Panc1 (cell line): ENCODE data around the gene SH2D5. TPM values are rescaled to one million over a fixed set of nuclear protein-coding genes. Genes with fewer than 3 reads are reported as not detected.

ENCODE experiments used
- ATAC-seq: fragments of 200-7000 bp; cut with Tn5 transposase; 2 replicates; pipeline ENCODE4 v1.9.1; 2020; ENCODE audit warnings: mild to moderate bottlenecking, moderate library complexity
- BruUV-seq: library from RNA; stranded (reverse); fragments of 400-500 nt; replicated peaks from 2 replicates; lab custom pipeline; 2021; lab: Mats Ljungman, UMichigan
- CTCF ChIA-PET: fragments of 300-600 bp; sonication (Branson Sonifier 250); formaldehyde crosslinking; loops from one replicate; lab custom pipeline; 2022; ENCODE audit warnings: antibody characterized with exemption; lab: Charles Lee
- POLR2A ChIA-PET: fragments of 300-600 bp; sonication (Branson Sonifier 250); formaldehyde crosslinking; loops from one replicate; lab custom pipeline; 2022; ENCODE audit warnings: antibody characterized with exemption; lab: Charles Lee
- DNase-seq: peaks from one replicate; pipeline ENCODE4 v3.0.0-alpha.2; 2010; ENCODE audit warnings: low read depth, low spot score
- H3K27ac ChIP-seq: 2 replicates; pipeline ENCODE4 v1.5.1; 2011; ENCODE audit warnings: mild to moderate bottlenecking, low read length, inconsistent platforms
- H3K27me3 ChIP-seq: fragments of 200-500 bp; sonication (Bioruptor generic); 2 replicates; pipeline ENCODE4 v1.6.0; 2014; ENCODE audit warnings: low read length, inconsistent platforms; ENCODE audit not compliant: control insufficient read depth, insufficient read depth
- H3K36me3 ChIP-seq: fragments of 200-500 bp; sonication (Bioruptor generic); 2 replicates; pipeline ENCODE4 v1.5.1; 2014; ENCODE audit warnings: inconsistent platforms, mild to moderate bottlenecking, low read length, moderate library complexity; ENCODE audit not compliant: control insufficient read depth, insufficient read depth
- H3K4me1 ChIP-seq: 2 replicates; pipeline ENCODE4 v1.5.1; 2011; ENCODE audit warnings: inconsistent platforms, mild to moderate bottlenecking, low read length, moderate library complexity; ENCODE audit not compliant: control insufficient read depth, insufficient read depth
- H3K4me3 ChIP-seq, 2 experiments: 2 replicates each; pipeline ENCODE4 v1.5.1; 2011 to 2012; ENCODE audit warnings: low read depth in 2 of 2, low read length in 2 of 2, mild to moderate bottlenecking in 2 of 2, inconsistent platforms in 1 of 2, moderate library complexity in 1 of 2
- H3K9me3 ChIP-seq: fragments of 200-500 bp; sonication (Bioruptor generic); 2 replicates; pipeline ENCODE4 v1.5.1; 2014; ENCODE audit warnings: low read depth, mild to moderate bottlenecking, inconsistent platforms, low read length, moderate library complexity; ENCODE audit not compliant: control insufficient read depth, insufficient read depth
- POLR2AphosphoS5 ChIP-seq: IDR thresholded peaks from 2 replicates; pipeline ENCODE4 v1.6.1; 2012; ENCODE audit warnings: mild to moderate bottlenecking, low read depth, low read length, moderate library complexity
- SIN3A ChIP-seq: IDR thresholded peaks from 2 replicates; pipeline ENCODE4 v1.6.1; 2012; ENCODE audit warnings: low read depth, mild to moderate bottlenecking, low read length, moderate library complexity, borderline replicate concordance; ENCODE audit not compliant: insufficient read depth
- TCF7L2 ChIP-seq: IDR thresholded peaks from 2 replicates; pipeline ENCODE4 v1.6.1; 2011; ENCODE audit warnings: mild to moderate bottlenecking, low read depth, low read length, inconsistent platforms
- in situ Hi-C: cut with HindIII; loops from 2 replicates; pipeline ENCODE4 v1.10.0; 2016; ENCODE audit warnings: low sequenced_read_pairs, low pct_unique_long_range_greater_than_20kb
- intact Hi-C: fragments of 100-400 bp; cut with micrococcal nuclease; formaldehyde crosslinking; loops from one replicate; pipeline ENCODE4 v1.10.0; 2022; ENCODE audit not compliant: unreplicated experiment
- total RNA-seq: library from RNA; stranded (reverse); gene quantifications from one replicate; pipeline ENCODE4 v1.2.1, GENCODE V29; 2021; ENCODE audit not compliant: unreplicated experiment
- TF ChIP-seq, protein P1 (sequence below), 2 experiments: IDR thresholded peaks; 2 replicates each; pipeline ENCODE4 v1.6.1; 2011 to 2012; ENCODE audit warnings: low read depth in 2 of 2, control low read depth in 1 of 2, low read length in 1 of 2, mild to moderate bottlenecking in 1 of 2, moderate library complexity in 1 of 2; ENCODE audit not compliant: insufficient read depth in 1 of 2
- TF ChIP-seq, protein P2 (sequence below): fragments of 450-650 bp; IDR thresholded peaks from 2 replicates; pipeline ENCODE4 v1.5.1; 2017; ENCODE audit warnings: mild to moderate bottlenecking

Gene SH2D5
- total RNA-seq, 1 experiment from 2014 or later, result 23.3 TPM

DNA sequence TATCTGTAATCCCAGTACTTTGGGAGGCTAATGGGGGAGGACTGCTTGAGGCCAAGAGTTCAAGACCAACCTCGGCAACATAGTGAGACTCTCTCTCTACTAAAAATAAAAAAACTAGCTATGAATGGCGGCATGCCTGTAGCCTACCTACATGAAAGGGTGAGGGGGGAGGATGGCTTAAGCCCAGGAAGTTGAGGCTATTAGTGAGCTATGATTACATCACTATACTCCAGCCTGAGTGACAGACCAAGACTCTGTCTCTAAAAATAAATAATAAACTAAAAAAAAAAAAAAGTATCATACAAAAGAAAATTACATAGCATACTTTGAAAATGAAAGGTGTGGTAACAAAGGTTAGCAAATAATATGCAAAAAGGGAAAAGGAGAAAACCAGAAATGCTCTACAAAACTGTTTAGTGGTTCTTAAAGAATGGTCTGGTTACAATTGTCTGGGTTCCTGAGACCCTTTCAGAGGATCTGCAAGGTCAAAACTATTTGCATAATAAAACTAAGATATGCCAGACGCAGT, 19.0 kb upstream of the SH2D5 start:
- in situ Hi-C loops (no loop called here), intact Hi-C loops (no loop called here)
- no TSS peak for BruUV-seq
- no peaks in the 10 kb centered on the region for H3K27me3 ChIP-seq
- H3K4me3 ChIP-seq, result no peak overlapping the region
- TF ChIP-seq, protein P1, sequence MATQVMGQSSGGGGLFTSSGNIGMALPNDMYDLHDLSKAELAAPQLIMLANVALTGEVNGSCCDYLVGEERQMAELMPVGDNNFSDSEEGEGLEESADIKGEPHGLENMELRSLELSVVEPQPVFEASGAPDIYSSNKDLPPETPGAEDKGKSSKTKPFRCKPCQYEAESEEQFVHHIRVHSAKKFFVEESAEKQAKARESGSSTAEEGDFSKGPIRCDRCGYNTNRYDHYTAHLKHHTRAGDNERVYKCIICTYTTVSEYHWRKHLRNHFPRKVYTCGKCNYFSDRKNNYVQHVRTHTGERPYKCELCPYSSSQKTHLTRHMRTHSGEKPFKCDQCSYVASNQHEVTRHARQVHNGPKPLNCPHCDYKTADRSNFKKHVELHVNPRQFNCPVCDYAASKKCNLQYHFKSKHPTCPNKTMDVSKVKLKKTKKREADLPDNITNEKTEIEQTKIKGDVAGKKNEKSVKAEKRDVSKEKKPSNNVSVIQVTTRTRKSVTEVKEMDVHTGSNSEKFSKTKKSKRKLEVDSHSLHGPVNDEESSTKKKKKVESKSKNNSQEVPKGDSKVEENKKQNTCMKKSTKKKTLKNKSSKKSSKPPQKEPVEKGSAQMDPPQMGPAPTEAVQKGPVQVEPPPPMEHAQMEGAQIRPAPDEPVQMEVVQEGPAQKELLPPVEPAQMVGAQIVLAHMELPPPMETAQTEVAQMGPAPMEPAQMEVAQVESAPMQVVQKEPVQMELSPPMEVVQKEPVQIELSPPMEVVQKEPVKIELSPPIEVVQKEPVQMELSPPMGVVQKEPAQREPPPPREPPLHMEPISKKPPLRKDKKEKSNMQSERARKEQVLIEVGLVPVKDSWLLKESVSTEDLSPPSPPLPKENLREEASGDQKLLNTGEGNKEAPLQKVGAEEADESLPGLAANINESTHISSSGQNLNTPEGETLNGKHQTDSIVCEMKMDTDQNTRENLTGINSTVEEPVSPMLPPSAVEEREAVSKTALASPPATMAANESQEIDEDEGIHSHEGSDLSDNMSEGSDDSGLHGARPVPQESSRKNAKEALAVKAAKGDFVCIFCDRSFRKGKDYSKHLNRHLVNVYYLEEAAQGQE (IDR thresholded peaks at IDR 0.05; ENCODE audit: insufficient read depth in 1 of 2, low read depth in 2 of 2, low read length in 1 of 2), result no peak
- TF ChIP-seq SIN3A (no peak), POLR2AphosphoS5 (no peak), TCF7L2 (no peak)
- TF ChIP-seq, protein P2, sequence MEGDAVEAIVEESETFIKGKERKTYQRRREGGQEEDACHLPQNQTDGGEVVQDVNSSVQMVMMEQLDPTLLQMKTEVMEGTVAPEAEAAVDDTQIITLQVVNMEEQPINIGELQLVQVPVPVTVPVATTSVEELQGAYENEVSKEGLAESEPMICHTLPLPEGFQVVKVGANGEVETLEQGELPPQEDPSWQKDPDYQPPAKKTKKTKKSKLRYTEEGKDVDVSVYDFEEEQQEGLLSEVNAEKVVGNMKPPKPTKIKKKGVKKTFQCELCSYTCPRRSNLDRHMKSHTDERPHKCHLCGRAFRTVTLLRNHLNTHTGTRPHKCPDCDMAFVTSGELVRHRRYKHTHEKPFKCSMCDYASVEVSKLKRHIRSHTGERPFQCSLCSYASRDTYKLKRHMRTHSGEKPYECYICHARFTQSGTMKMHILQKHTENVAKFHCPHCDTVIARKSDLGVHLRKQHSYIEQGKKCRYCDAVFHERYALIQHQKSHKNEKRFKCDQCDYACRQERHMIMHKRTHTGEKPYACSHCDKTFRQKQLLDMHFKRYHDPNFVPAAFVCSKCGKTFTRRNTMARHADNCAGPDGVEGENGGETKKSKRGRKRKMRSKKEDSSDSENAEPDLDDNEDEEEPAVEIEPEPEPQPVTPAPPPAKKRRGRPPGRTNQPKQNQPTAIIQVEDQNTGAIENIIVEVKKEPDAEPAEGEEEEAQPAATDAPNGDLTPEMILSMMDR, result no peak
- peaks cover 40% of the 10 kb centered on the region for H3K36me3 ChIP-seq
- no peak overlapping the region for H3K27ac ChIP-seq
- no peak for DNase-seq
- no peaks in the 10 kb centered on the region for H3K9me3 ChIP-seq
- POLR2A ChIA-PET, result no interaction called here
- no peaks in the 10 kb centered on the region for H3K4me1 ChIP-seq
- ATAC-seq, result no peak
- CTCF ChIA-PET, result no interaction called here

DNA sequence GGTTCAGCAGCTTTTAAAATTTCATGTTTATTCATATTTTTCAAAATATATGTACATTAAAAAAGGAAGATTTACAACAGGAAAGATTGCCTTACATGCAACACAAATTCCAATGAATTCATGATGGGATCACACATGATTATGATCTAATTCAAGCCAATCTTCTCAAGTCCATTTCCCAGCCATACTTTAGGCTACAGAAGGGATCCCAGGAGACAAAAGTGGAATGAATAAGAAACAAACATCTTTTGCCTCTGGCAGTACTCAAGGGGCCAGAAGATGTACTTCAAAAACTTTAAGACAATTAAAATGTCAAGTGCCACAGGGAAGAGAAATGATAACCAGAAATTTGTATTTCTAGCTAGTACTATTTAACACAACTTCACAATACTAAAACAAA, 10.2 kb upstream of the SH2D5 start:
- TF ChIP-seq, protein P2, result no peak
- TF ChIP-seq SIN3A, result no peak
- no peak for TF ChIP-seq POLR2AphosphoS5
- TF ChIP-seq, protein P1 (IDR thresholded peaks at IDR 0.05; ENCODE audit: insufficient read depth in 1 of 2, low read depth in 2 of 2, low read length in 1 of 2), result no peak
- TF ChIP-seq TCF7L2, result no peak
- no peak for DNase-seq
- intact Hi-C loops (no loop called here), in situ Hi-C loops (no loop called here)
- H3K4me1 ChIP-seq, result no peaks in the 10 kb centered on the region
- no peaks in the 10 kb centered on the region for H3K27me3 ChIP-seq
- no peak overlapping the region for H3K27ac ChIP-seq
- CTCF ChIA-PET, result no interaction called here
- H3K36me3 ChIP-seq, result peaks cover 76% of the 10 kb centered on the region
- no peaks in the 10 kb centered on the region for H3K9me3 ChIP-seq
- POLR2A ChIA-PET, result interaction anchor here (0.7 kb wide), 1 partner anchor 420 kb away, joined by 4 read pairs; no protein-coding TSS in a partner anchor
- no peak for ATAC-seq
- H3K4me3 ChIP-seq, result no peak overlapping the region
- no TSS peak for BruUV-seq
